Smooth muscle cell of trachea (primary cell): ENCODE measurements around the gene LANCL2. TPM values are rescaled to one million over a fixed set of nuclear protein-coding genes. Genes with fewer than 3 reads are reported as not detected.

ENCODE experiments used
- total RNA-seq: library from RNA; depleted of rRNA; stranded (reverse); fragments of >200 nt; gene quantifications from 2 replicates; pipeline ENCODE4 v1.2.1, GENCODE V29; 2014

The LANCL2 gene
- 18.9 and 30.1 TPM in 2 replicates for total RNA-seq

GRCh38 chr7:55365205-55365674 lies at the start of gene LANCL2:
Gene LANCL2, plus strand, starts transcription at chr7:55365337. Its CDS starts 689 bp downstream, at chr7:55366026.

Other genes with a start within 250 kb of the LANCL2 start
- 83.3 and 135 TPM in 2 replicates for gene VOPP1, start 207.2 kb downstream of the LANCL2 start, total RNA-seq